ENCODE data around the gene PFDN1. TPM values are rescaled to one million over a fixed set of nuclear protein-coding genes. Genes with fewer than 3 reads are reported as not detected.
A peak's percentile ranks its signal among the peaks of the same experiment; 100 is the strongest.

PFDN1 gene
- total and polyA plus RNA-seq, 4 donors: 57.0 to 127 (median 95.8) TPM

GRCh38 chr5:140293849-140294100, 9.1 kb downstream of the PFDN1 start:
- Histone ChIP-seq H3K36me3 (ENCODE audit: control insufficient read depth, insufficient read depth, low read length) (peaks cover 3% of the 10 kb centered on the region), H3K4me3 (ENCODE audit: low read depth, low read length) (no peak overlapping the region), H3K27ac (ENCODE audit: low read depth, low read length) (peak overlapping the region; percentile 16), H3K27me3 (ENCODE audit: control insufficient read depth, insufficient read depth, low read length) (no peaks in the 10 kb centered on the region), H3K4me1 (ENCODE audit: control insufficient read depth, insufficient read depth, low read length) (no peaks in the 10 kb centered on the region), H3K9me3 (ENCODE audit: control insufficient read depth, insufficient read depth, low read length) (no peaks in the 10 kb centered on the region)
- WGBS (ENCODE audit: insufficient coverage): no CpG with 5 or more reads among the region's 1 CpG
- no peak for DNase-seq (ENCODE audit: low read depth in 4 of 6, low spot score in 6 of 6)

- H3K4me3 ChIP-seq (ENCODE audit: low read depth, low read length): no peak overlapping the region
- no peaks in the 10 kb centered on the region for H3K36me3 ChIP-seq (ENCODE audit: control insufficient read depth, insufficient read depth, low read length)
- H3K27me3 ChIP-seq (ENCODE audit: control insufficient read depth, insufficient read depth, low read length): no peaks in the 10 kb centered on the region
- H3K4me1 ChIP-seq (ENCODE audit: control insufficient read depth, insufficient read depth, low read length): no peaks in the 10 kb centered on the region
- DNase-seq (ENCODE audit: low read depth in 4 of 6, low spot score in 6 of 6): no peak
- peak overlapping the region; percentile 16 for H3K27ac ChIP-seq (ENCODE audit: low read depth, low read length)
- no CpG with 5 or more reads among the region's 4 CpGs for WGBS (ENCODE audit: insufficient coverage)
- no peaks in the 10 kb centered on the region for H3K9me3 ChIP-seq (ENCODE audit: control insufficient read depth, insufficient read depth, low read length)
Observed at GRCh38 chr5:140293091-140293848, 9.6 kb downstream of the PFDN1 start.

GRCh38 chr5:140292212-140293036, 10.5 kb downstream of the PFDN1 start:
- no CpG with 5 or more reads among the region's 1 CpG for WGBS (ENCODE audit: insufficient coverage)
- Histone ChIP-seq H3K27ac (ENCODE audit: low read depth, low read length) (no peak overlapping the region), H3K36me3 (ENCODE audit: control insufficient read depth, insufficient read depth, low read length) (no peaks in the 10 kb centered on the region), H3K27me3 (ENCODE audit: control insufficient read depth, insufficient read depth, low read length) (no peaks in the 10 kb centered on the region), H3K9me3 (ENCODE audit: control insufficient read depth, insufficient read depth, low read length) (no peaks in the 10 kb centered on the region), H3K4me3 (ENCODE audit: low read depth, low read length) (no peak overlapping the region), H3K4me1 (ENCODE audit: control insufficient read depth, insufficient read depth, low read length) (no peaks in the 10 kb centered on the region)
- no peak for DNase-seq (ENCODE audit: low read depth in 4 of 6, low spot score in 6 of 6)

DNA sequence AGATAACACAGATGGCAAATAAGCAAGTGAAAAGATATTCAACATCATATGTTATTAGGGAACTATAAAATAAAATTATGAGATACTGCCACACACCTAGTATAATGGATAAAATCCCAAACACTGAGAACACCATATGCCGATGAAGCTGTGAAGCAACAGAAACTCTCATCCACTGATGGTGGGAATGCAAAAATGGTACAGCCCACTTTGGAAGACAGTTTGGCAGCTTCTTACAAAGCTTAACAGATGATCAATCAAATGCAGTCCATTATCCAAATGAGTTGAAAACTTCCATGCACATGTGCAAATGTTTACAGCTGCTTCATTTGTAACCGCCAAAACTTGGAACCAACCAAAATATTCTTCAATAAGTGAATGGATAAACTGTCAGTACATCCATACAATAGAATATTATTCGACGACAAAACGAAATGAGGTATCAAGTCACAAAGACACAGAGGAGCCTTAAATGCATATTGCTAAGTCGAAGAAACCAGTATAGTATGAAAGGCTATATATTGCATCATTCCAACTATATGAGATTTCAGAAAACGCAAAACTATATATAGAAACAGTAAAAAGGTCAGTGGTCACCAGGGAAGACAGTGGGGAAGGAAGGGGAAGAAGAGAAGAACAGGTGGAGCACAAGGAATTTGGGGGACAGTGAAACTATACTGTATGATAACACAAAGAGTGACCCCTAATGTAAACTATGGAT, 14.9 kb downstream of the PFDN1 start:
- H3K9me3 ChIP-seq (ENCODE audit: control insufficient read depth, insufficient read depth, low read length): no peaks in the 10 kb centered on the region
- no peak overlapping the region for H3K4me3 ChIP-seq (ENCODE audit: low read depth, low read length)
- no peaks in the 10 kb centered on the region for H3K27me3 ChIP-seq (ENCODE audit: control insufficient read depth, insufficient read depth, low read length)
- DNase-seq (ENCODE audit: low read depth in 4 of 6, low spot score in 6 of 6): peak in 2 of 6 donors; percentile 37 to 58
- no peaks in the 10 kb centered on the region for H3K36me3 ChIP-seq (ENCODE audit: control insufficient read depth, insufficient read depth, low read length)
- no CpG with 5 or more reads among the region's 7 CpGs for WGBS (ENCODE audit: insufficient coverage)
- no peak overlapping the region for H3K27ac ChIP-seq (ENCODE audit: low read depth, low read length)
- H3K4me1 ChIP-seq (ENCODE audit: control insufficient read depth, insufficient read depth, low read length): no peaks in the 10 kb centered on the region

- 90% methylated on average over 2 of the region's 5 CpGs for WGBS (ENCODE audit: insufficient coverage)
- Histone ChIP-seq H3K27ac (ENCODE audit: low read depth, low read length) (no peak overlapping the region), H3K36me3 (ENCODE audit: control insufficient read depth, insufficient read depth, low read length) (no peaks in the 10 kb centered on the region), H3K4me1 (ENCODE audit: control insufficient read depth, insufficient read depth, low read length) (no peaks in the 10 kb centered on the region), H3K4me3 (ENCODE audit: low read depth, low read length) (no peak overlapping the region), H3K27me3 (ENCODE audit: control insufficient read depth, insufficient read depth, low read length) (no peaks in the 10 kb centered on the region), H3K9me3 (ENCODE audit: control insufficient read depth, insufficient read depth, low read length) (no peaks in the 10 kb centered on the region)
- no peak for DNase-seq (ENCODE audit: low read depth in 4 of 6, low spot score in 6 of 6)
Observed at GRCh38 chr5:140286424-140286823, 16.5 kb downstream of the PFDN1 start.

DNA sequence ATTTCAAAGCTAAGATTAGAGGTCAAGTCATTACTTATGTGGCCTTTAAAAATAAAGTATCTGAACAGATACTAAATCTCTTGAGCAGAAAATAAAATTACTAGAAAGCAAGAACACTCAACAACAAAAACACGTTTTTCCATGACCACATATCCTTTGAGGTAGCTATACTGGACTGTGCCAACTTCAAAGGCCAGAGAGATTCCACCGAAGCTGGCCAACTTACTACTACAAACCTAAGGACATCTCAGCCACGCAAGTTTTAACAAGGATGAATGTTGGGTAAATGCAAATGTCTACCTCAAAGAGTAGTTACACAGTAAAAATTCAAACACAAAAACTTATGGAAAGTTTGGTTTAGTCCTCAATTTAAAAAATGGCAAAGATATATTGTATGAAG, 18.9 kb downstream of the PFDN1 start:
- Histone ChIP-seq H3K27ac (ENCODE audit: low read depth, low read length) (no peak overlapping the region), H3K36me3 (ENCODE audit: control insufficient read depth, insufficient read depth, low read length) (peaks cover 4% of the 10 kb centered on the region), H3K4me3 (ENCODE audit: low read depth, low read length) (no peak overlapping the region), H3K27me3 (ENCODE audit: control insufficient read depth, insufficient read depth, low read length) (no peaks in the 10 kb centered on the region), H3K9me3 (ENCODE audit: control insufficient read depth, insufficient read depth, low read length) (no peaks in the 10 kb centered on the region), H3K4me1 (ENCODE audit: control insufficient read depth, insufficient read depth, low read length) (no peaks in the 10 kb centered on the region)
- WGBS (ENCODE audit: insufficient coverage): 63% methylated on average over 1 of the region's 3 CpGs
- no peak for DNase-seq (ENCODE audit: low read depth in 4 of 6, low spot score in 6 of 6)

DNA sequence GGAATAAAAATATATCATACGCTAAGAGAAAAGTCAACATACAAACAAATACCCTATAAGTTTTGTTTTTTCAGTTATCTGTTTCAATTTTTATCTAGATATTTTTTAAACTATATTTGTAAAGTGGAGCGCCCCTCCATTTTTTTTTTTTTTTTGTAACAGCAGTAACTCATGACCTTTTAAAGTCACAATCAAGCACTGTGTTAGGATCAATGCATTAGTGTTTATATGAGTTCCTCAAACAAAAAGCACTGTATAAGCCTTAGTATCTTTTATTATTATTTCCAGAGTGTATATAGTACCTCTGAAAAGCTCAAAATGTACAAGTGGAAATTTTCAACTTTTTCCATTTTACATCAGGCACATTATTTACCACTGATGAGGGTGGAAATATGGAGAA, 20.6 kb downstream of the PFDN1 start:
- WGBS (ENCODE audit: insufficient coverage): no CpG with 5 or more reads among the region's 2 CpGs
- H3K9me3 ChIP-seq (ENCODE audit: control insufficient read depth, insufficient read depth, low read length): no peaks in the 10 kb centered on the region
- peaks cover 4% of the 10 kb centered on the region for H3K36me3 ChIP-seq (ENCODE audit: control insufficient read depth, insufficient read depth, low read length)
- no peak for DNase-seq (ENCODE audit: low read depth in 4 of 6, low spot score in 6 of 6)
- no peaks in the 10 kb centered on the region for H3K4me1 ChIP-seq (ENCODE audit: control insufficient read depth, insufficient read depth, low read length)
- no peaks in the 10 kb centered on the region for H3K27me3 ChIP-seq (ENCODE audit: control insufficient read depth, insufficient read depth, low read length)
- peak overlapping the region; percentile 10 for H3K27ac ChIP-seq (ENCODE audit: low read depth, low read length)
- H3K4me3 ChIP-seq (ENCODE audit: low read depth, low read length): no peak overlapping the region

- no peak overlapping the region for H3K27ac ChIP-seq (ENCODE audit: low read depth, low read length)
Observed at GRCh38 chr5:140275837-140276236, 27.1 kb downstream of the PFDN1 start.

DNA sequence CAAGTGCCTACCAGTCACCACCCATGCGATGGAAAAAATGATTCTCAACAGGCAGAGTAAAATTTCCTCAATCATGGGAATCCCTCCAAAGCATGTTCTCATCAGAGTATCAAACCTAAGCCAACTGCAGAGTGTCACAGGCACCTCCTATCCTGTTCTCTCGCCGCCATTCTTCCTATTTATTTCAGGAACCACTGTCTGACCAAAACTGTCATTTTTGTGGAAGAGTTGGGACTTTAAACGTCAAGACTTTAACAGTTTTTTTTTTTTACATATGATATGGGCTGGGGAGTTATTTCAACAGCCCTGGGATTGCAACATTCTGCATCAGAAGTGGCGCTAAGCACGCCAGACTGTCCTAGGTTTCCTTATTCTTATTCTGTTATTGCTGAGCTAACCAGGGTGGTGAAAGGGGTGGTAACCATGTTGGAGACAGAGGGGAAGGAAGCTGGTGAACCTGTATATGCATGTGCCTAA, 29.5 kb downstream of the PFDN1 start:
- Histone ChIP-seq H3K36me3 (ENCODE audit: control insufficient read depth, insufficient read depth, low read length) (no peaks in the 10 kb centered on the region), H3K4me3 (ENCODE audit: low read depth, low read length) (no peak overlapping the region), H3K4me1 (ENCODE audit: control insufficient read depth, insufficient read depth, low read length) (no peaks in the 10 kb centered on the region), H3K9me3 (ENCODE audit: control insufficient read depth, insufficient read depth, low read length) (no peaks in the 10 kb centered on the region), H3K27me3 (ENCODE audit: control insufficient read depth, insufficient read depth, low read length) (no peaks in the 10 kb centered on the region), H3K27ac (ENCODE audit: low read depth, low read length) (no peak overlapping the region)
- WGBS (ENCODE audit: insufficient coverage): 86% methylated on average over 3 of the region's 6 CpGs
- no peak for DNase-seq (ENCODE audit: low read depth in 4 of 6, low spot score in 6 of 6)

More at GRCh38 chr5:140275837-140276236, 27.1 kb downstream of the PFDN1 start:
- peaks cover 4% of the 10 kb centered on the region for H3K36me3 ChIP-seq (ENCODE audit: control insufficient read depth, insufficient read depth, low read length)
- H3K4me1 ChIP-seq (ENCODE audit: control insufficient read depth, insufficient read depth, low read length): no peaks in the 10 kb centered on the region
- no peak for DNase-seq (ENCODE audit: low read depth in 4 of 6, low spot score in 6 of 6)
- H3K27me3 ChIP-seq (ENCODE audit: control insufficient read depth, insufficient read depth, low read length): no peaks in the 10 kb centered on the region
- no peaks in the 10 kb centered on the region for H3K9me3 ChIP-seq (ENCODE audit: control insufficient read depth, insufficient read depth, low read length)
- no peak overlapping the region for H3K4me3 ChIP-seq (ENCODE audit: low read depth, low read length)
